Mucosa of descending colon (tissue), 3 donors: ENCODE results near the gene SPIB. TPM values are rescaled to one million over a fixed set of nuclear protein-coding genes. Genes with fewer than 3 reads are reported as not detected.

ENCODE experiments used
- ATAC-seq: fragments of 200-7000 bp; cut with Tn5 transposase; one replicate; pipeline ENCODE4 v1.9.1; 2020; ENCODE audit warnings: mild to moderate bottlenecking, moderate library complexity
- DNase-seq, 3 donors: peaks; one replicate each; pipeline ENCODE4 v3.0.0-alpha.2; 2020
- H3K36me3 ChIP-seq: fragments of 200-600 bp; one replicate; pipeline ENCODE4 v1.8.0; 2021; ENCODE audit warnings: low read depth, mild to moderate bottlenecking
- H3K4me1 ChIP-seq: fragments of 200-600 bp; one replicate; pipeline ENCODE4 v1.8.0; 2021; ENCODE audit warnings: low read depth, mild to moderate bottlenecking
- H3K4me3 ChIP-seq: fragments of 200-600 bp; one replicate; pipeline ENCODE4 v1.8.0; 2021; ENCODE audit warnings: mild to moderate bottlenecking
- H3K9me3 ChIP-seq: fragments of 200-600 bp; one replicate; pipeline ENCODE4 v1.8.0; 2021; ENCODE audit warnings: mild to moderate bottlenecking
- intact Hi-C, 2 donors: fragments of 100-400 bp; cut with DNase I in 1 of 2; cut with micrococcal nuclease in 1 of 2; formaldehyde crosslinking; loops; one replicate each; pipeline versions ENCODE4 v1.11.0 to v1.11.1; 2022; cut with DNase I, micrococcal nuclease
- total RNA-seq, 3 donors: library from RNA; stranded (reverse); fragmentation: NEBNext Ultra II Directional in 2 of 3; extraction: Animal tissue kit (Norgen Biotek cat#: 25700) in 2 of 3; gene quantifications; one replicate each; pipeline versions ENCODE4 v1.2.1 to v1.2.4, GENCODE V29; 2021 to 2023
- TF ChIP-seq, protein P1 (sequence below): fragments of 200-600 bp; IDR thresholded peaks from one replicate; pipeline ENCODE4 v1.8.0; 2022; ENCODE audit warnings: antibody characterized with exemption, mild to moderate bottlenecking
- donor health status: DM: no; HTN: no; CAD: no; lungs with moderate emphysema.
- donor health status: DM: no; HTN: no; CAD: no.
- donor health status: DM: no; HTN: yes; CAD: no.

The SPIB gene
- total RNA-seq, 3 donors from 2014 or later: 21.5 to 83.1 (median 61.6) TPM

DNA sequence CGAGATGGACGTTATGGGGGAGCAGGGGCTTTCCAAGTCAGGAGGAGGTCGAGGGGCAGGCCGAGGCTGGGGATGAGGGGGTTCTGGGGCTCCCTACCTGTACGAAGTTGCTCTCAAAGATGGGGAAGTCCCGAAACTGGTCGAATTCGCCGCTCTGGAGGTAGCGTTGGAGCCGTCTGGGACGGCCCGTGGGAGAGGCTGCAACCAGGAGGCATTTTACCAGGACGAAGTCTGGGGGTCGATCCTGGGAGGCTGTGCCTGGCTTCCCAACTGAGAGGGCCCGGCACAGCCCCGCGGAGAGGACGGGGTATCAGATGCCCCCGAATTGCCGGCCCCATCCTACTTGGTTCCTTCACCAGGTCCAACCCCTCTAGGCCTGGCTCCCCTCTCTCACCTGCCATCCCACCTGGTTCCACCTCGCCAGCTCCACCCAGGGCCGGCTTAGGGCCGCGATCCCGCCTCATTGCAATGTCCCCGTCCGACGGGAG is 57.0 kb downstream of the SPIB start:
- DNase-seq (no peak), ATAC-seq (no peak)
- Histone ChIP-seq H3K4me3 (no peak overlapping the region), H3K9me3 (no peaks in the 10 kb centered on the region), H3K4me1 (peaks cover 10% of the 10 kb centered on the region), H3K36me3 (no peaks in the 10 kb centered on the region)
- TF ChIP-seq, protein P1, sequence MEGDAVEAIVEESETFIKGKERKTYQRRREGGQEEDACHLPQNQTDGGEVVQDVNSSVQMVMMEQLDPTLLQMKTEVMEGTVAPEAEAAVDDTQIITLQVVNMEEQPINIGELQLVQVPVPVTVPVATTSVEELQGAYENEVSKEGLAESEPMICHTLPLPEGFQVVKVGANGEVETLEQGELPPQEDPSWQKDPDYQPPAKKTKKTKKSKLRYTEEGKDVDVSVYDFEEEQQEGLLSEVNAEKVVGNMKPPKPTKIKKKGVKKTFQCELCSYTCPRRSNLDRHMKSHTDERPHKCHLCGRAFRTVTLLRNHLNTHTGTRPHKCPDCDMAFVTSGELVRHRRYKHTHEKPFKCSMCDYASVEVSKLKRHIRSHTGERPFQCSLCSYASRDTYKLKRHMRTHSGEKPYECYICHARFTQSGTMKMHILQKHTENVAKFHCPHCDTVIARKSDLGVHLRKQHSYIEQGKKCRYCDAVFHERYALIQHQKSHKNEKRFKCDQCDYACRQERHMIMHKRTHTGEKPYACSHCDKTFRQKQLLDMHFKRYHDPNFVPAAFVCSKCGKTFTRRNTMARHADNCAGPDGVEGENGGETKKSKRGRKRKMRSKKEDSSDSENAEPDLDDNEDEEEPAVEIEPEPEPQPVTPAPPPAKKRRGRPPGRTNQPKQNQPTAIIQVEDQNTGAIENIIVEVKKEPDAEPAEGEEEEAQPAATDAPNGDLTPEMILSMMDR: no peak
- intact Hi-C loops: no loop called here

DNA sequence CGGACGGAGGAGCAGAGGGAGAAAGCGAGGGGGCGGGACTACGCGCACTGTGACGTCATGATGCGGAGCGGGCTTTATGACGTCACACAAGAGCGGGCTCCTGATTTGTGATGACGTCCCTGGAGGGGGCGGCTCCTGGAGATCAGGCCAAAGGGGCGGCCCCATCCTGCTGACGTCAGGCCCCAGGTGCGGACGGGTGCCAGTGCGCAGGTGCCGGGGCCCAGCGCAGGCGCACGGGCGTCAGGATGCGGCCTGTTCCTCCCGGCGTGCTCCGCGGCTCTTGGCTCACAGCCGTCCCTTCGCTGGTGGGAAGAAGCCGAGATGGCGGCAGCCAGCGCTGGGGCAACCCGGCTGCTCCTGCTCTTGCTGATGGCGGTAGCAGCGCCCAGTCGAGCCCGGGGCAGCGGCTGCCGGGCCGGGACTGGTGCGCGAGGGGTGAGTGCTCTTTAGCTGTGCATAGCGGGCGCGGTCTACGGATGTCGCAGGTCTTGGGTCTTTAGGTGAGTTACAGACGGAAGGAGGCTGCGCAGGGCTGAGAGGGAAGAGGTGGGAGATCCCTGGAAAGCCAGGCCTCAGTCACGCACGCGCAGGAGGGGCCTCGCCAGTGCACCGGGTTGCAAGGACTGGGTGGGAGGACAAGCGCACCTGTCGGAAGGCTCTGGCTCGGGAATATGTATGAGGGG is 57.6 kb downstream of the SPIB start, which contains the start of the genes EMC10 and GARIN5A:
Gene EMC10 (plus strand): TSS at position 284 of the 683 bp plus-strand sequence. CDS start 38 bp downstream, at position 322.
Gene GARIN5A (minus strand): TSS at position 625 of the 683 bp plus-strand sequence. CDS start 460 bp downstream, at position 165.
- H3K4me1 ChIP-seq: peaks cover 10% of the 10 kb centered on the region
- ATAC-seq: peak; percentile 97
- H3K36me3 ChIP-seq: no peaks in the 10 kb centered on the region
- H3K4me3 ChIP-seq: peak within 1 kb of the TSS; percentile 90
- DNase-seq: peak; percentile 92 to 95 (median 94)
- intact Hi-C loops: no loop called here
- TF ChIP-seq, protein P1: no peak
- no peaks in the 10 kb centered on the region for H3K9me3 ChIP-seq

DNA sequence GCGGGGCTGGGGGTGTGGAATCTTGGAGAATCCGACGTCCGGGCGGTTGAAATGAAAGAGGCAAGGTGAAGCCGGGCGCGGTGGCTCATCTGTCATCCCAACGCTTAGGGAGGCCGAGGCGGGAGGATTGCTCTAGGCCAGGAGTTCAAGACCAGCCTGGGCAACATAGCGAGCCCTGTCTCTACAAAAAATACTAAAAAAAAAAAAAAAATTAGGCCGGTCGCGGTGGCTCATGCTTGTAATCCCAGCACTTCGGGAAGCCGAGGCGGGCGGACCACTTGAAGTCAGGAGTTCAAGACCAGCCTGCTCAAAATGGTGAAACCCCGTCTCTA is 58.1 kb downstream of the SPIB start:
- Histone ChIP-seq H3K4me1 (peaks cover 10% of the 10 kb centered on the region), H3K4me3 (peak overlapping the region; percentile 90), H3K9me3 (no peaks in the 10 kb centered on the region), H3K36me3 (no peaks in the 10 kb centered on the region)
- intact Hi-C loops: no loop called here
- DNase-seq (peak in 1 of 3 donors; percentile 95), ATAC-seq (no peak)
- TF ChIP-seq, protein P1: no peak

DNA sequence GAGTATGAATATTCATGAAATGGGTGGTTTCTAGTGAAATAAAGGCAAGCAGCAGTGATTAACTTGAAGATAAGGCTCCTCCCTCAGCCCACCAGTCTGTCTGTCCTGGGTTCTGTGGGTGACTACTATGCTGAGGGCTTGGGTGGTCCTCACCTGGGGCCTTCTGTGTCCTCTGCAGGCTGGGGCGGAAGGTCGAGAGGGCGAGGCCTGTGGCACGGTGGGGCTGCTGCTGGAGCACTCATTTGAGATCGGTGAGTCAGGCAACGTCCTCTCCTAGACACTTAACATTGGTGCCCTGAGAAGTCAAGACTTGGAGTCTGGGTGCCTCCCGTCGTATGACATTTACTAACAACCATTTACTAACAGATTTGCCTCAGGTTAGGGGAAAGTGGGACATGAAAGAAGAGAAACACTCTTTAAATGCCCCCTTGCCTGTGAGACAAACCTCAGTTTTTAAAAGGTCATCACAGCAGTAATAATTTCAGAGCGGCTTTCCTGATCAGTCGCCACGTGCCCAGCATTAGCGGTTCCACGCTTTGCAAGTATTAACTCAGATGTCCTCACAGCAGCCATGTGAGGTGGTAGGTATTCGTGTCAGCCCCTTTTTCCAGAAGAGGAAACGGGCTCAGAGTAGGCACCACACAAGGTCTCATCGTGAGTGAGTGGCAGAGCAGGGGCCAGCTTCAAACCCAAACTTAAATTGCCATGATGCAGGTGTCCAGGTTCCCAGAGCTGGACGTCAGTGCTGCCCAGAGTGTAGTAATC is 59.2 kb downstream of the SPIB start:
- no peak for DNase-seq
- H3K36me3 ChIP-seq: no peaks in the 10 kb centered on the region
- TF ChIP-seq, protein P1: no peak
- H3K4me1 ChIP-seq: peaks cover 10% of the 10 kb centered on the region
- H3K4me3 ChIP-seq: no peak overlapping the region
- intact Hi-C loops: no loop called here
- ATAC-seq: no peak
- no peaks in the 10 kb centered on the region for H3K9me3 ChIP-seq

DNA sequence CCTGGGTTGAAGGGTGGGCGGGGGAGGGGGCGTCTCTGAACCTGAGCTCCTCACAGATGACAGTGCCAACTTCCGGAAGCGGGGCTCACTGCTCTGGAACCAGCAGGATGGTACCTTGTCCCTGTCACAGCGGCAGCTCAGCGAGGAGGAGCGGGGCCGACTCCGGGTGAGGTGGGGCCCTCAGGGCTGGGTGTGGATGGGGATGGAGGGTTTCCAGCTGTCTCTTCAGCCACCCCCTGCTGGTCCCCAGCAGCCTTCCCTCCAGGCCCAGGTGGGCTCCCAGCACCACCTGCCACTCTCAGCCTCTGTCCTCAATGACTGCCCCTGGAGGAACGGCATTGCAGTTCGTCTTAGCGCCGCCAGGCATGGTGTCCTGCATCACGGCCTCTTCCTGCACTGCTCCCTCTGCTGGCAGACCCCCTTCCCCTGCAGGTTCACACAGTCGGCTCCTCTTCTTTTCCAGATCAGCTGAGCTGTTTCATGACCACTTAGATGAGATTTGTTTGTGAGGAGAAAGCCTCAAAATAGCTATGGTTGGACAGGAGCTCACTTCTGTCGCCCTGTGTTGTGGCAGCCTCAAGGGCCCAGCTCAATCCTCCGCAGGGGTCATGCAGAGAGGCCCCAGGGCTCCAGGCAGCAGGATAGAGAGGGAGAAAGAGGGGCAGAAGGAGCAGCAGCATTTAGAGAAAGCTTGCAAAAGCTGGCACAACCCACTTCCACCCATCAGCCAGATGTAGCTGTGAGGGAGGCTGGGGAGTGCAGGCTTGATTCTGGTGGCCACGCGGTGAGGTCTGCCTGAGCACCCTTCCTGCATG is 60.4 kb downstream of the SPIB start:
- Histone ChIP-seq H3K4me3 (no peak overlapping the region), H3K9me3 (no peaks in the 10 kb centered on the region), H3K36me3 (no peaks in the 10 kb centered on the region), H3K4me1 (peaks cover 10% of the 10 kb centered on the region)
- intact Hi-C loops: no loop called here
- DNase-seq (no peak), ATAC-seq (no peak)
- TF ChIP-seq, protein P1: no peak
